ENCODE data around the gene TRIM56.

- no peak for TF ChIP-seq CTCF (IDR thresholded peaks at IDR 0.05; ENCODE audit: low read depth, low read length)
- TF ChIP-seq EZH2phosphoT487 (IDR thresholded peaks at IDR 0.05; ENCODE audit: low read depth), result no peak
Observed at GRCh38 chr7:101119876-101120275, 34.6 kb downstream of the TRIM56 start.

All from OCI-LY3 (cell line).